GM06990 (cell line): ENCODE data around the gene EPHB4.

Source experiments
- DNase-seq: peaks from one replicate; pipeline ENCODE4 v3.0.0-alpha.2; 2011; ENCODE audit not compliant: insufficient read length; ENCODE audit errors: extremely low read depth
- H3K27me3 ChIP-seq: replicated peaks from 2 replicates; pipeline ENCODE4 v1.6.0; 2011; ENCODE audit warnings: low read length; ENCODE audit not compliant: control insufficient read depth, insufficient read depth
- H3K36me3 ChIP-seq: 2 replicates; pipeline ENCODE4 v1.5.1; 2011; ENCODE audit warnings: low read length; ENCODE audit not compliant: control insufficient read depth, insufficient read depth
- H3K4me3 ChIP-seq: replicated peaks from 2 replicates; pipeline ENCODE4 v1.5.1; 2011; ENCODE audit warnings: low read depth, mild to moderate bottlenecking, control low read depth, low read length
- CTCF ChIP-seq: IDR thresholded peaks from 2 replicates; pipeline ENCODE4 v1.5.1; 2011; ENCODE audit warnings: low read length, control low read depth, mild to moderate bottlenecking, inconsistent platforms; ENCODE audit not compliant: insufficient read depth, poor library complexity, severe bottlenecking

EPHB4 gene

GRCh38 chr7:100802951-100803350 is 24.4 kb downstream of the EPHB4 start:
- H3K36me3 ChIP-seq, result no peaks in the 10 kb centered on the region

GRCh38 chr7:100801833-100802568 is 25.3 kb downstream of the EPHB4 start:
- Histone ChIP-seq H3K4me3 (no peak overlapping the region), H3K36me3 (no peaks in the 10 kb centered on the region)

More at GRCh38 chr7:100802951-100803350, 24.4 kb downstream of the EPHB4 start:
- TF ChIP-seq CTCF, result no peak
- no peak for DNase-seq
- peak overlapping the region; percentile 56 for H3K4me3 ChIP-seq
- H3K27me3 ChIP-seq, result no peaks in the 10 kb centered on the region; the same call in 1 of the 2 replicates

GRCh38 chr7:100799037-100799896 is 28.1 kb downstream of the EPHB4 start:
- DNase-seq, result peak; percentile 39
- Histone ChIP-seq H3K36me3 (no peaks in the 10 kb centered on the region), H3K4me3 (no peak overlapping the region), H3K27me3 (no peaks in the 10 kb centered on the region; the same call in 1 of the 2 replicates)
- peak; percentile 81 for TF ChIP-seq CTCF

More at GRCh38 chr7:100801833-100802568, 25.3 kb downstream of the EPHB4 start:
- no peaks in the 10 kb centered on the region; the same call in 1 of the 2 replicates for H3K27me3 ChIP-seq
- TF ChIP-seq CTCF, result no peak
- no peak for DNase-seq

- no peaks in the 10 kb centered on the region; the same call in 1 of the 2 replicates for H3K27me3 ChIP-seq
- no peak for DNase-seq
- no peak for TF ChIP-seq CTCF
- no peak overlapping the region for H3K4me3 ChIP-seq
- H3K36me3 ChIP-seq, result no peaks in the 10 kb centered on the region
Measured at GRCh38 chr7:100794741-100795140, 32.6 kb downstream of the EPHB4 start.

GRCh38 chr7:100793806-100794660 is 33.3 kb downstream of the EPHB4 start:
- Histone ChIP-seq H3K36me3 (no peaks in the 10 kb centered on the region), H3K4me3 (no peak overlapping the region), H3K27me3 (no peaks in the 10 kb centered on the region; the same call in 1 of the 2 replicates)
- DNase-seq, result no peak
- TF ChIP-seq CTCF, result no peak
